HG02943 (cell line): ENCODE measurements around the gene ADCY9.

ENCODE experiments used
- ATAC-seq: cut with Tn5 transposase; IDR thresholded peaks from one replicate; pipeline ENCODE4 v1.9.1; 2021; ENCODE audit warnings: mild to moderate bottlenecking, low read depth, moderate library complexity; ENCODE audit not compliant: unreplicated experiment

The ADCY9 gene

DNA sequence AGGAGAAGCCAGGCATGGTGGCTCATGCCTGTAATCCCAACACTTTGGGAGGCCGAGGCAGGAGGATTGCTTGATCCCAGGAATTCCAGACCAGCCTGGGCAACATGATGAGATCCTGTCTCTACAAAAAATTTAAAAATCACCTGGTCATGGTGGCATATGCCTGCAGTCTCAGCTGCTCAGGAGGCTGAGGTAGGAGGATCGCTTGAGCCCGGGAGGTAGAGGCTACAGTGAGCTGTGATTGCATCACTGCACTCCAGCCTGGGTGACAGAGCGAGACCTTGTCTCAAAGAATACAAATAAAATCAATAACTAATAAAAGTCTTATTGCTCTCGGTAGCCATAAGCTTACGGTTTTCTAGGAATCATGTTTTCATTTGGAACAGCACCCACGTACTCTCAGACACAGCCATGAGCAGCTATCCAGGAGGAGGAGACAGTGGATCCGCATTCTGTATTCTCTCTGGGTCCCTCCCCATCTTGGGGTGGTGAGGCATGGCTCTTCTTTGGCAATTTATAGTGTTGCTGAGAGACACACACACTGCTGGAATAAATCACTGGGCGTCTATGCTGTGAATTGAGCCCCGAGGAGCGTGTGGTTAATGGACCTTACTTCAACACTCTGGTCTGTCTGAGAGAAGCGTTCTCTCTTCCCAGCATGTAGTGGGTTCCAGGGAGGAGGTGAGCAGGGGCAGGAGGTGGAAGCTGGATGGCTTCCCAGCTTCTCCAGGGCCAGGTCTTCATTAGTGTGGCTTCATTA lies 8.5 kb upstream of the ADCY9 start:
- no peak for ATAC-seq

DNA sequence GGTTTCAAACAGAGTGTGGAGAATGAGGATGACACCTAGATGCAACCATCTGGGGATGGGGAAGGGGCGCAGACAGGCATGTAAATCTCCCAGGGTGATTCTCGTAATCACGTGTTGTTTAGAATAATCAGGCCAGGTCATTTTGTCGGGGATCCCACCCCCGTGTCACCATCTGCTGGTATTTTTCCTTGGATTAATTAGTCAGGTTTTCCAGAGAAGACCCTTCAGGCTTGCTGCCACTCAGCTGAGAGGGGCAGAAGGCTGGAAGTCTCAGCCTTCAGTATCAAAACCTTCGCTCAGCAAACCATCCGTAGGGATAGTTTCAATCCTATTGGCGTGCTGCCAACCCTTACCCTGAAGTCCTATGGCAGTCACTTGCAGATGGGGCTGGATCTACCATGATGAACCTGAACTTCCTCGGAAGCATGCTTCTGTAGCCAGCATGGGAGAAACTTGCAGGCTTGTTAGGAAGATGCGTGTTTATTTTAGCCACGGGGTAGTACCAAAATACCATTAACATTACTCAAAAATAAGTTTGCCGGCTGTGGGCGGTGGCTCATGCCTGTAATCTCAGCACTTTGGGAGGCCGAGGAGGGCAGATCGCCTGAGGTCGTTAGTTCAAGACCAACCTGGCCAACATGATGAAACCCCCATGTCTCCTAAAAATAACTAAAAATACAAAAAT lies 7.5 kb upstream of the ADCY9 start:
- ATAC-seq, result no peak

DNA sequence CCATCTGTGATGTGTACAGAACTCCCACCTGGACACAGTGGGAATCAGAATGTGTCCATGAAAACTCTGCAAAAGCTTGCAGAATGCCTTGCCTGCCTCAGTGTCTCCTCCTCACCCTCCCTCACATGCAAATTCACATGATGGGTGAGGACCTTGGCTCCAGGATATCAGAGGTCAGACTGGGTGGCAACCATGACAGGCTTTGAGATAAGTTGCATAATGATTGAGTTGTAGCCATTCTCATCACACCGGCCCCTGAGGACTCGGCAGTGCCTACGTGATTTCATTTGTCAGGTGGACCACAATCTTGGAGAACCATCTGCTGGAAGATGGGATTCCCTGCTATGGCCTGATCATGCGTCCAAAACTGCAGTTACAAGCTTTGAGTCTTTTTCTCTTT lies 3.9 kb upstream of the ADCY9 start:
- no peak for ATAC-seq

DNA sequence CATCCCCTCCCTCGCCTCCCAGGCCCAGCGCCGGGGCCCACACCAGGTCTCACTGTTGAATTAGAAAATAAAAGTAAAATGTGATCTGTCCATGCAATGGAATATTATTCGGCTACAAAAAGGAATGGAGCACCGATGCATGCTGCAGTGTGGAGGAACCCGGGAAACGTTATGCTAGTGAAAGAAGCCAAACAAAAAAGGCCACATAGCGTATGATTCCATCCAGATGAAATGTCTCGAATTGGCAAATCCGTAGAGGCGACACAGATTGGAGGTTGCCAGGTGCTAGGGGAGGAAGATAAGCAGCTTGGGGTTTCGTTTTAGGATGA lies 972 bp upstream of the ADCY9 start:
- no peak for ATAC-seq

DNA sequence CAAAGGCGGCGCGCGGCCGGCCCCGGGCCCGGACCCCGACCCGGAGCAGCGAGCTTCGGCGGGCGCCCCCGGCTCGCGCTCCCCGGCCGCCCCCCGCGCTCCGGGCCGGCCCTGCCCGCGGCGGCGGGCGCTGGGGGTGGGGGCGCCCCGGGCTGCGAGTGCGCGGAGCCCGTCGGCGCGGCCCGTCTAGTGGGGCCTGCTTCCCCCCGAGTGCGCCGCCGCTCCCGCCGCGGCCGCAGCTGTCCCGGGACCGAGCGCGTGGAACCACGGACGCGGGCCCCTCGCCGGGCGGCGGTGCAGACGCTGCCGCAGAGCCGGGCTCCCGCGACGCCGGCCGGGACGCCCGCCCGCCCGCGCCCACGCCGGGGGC lies 308 bp downstream of the ADCY9 start:
- no peak for ATAC-seq

DNA sequence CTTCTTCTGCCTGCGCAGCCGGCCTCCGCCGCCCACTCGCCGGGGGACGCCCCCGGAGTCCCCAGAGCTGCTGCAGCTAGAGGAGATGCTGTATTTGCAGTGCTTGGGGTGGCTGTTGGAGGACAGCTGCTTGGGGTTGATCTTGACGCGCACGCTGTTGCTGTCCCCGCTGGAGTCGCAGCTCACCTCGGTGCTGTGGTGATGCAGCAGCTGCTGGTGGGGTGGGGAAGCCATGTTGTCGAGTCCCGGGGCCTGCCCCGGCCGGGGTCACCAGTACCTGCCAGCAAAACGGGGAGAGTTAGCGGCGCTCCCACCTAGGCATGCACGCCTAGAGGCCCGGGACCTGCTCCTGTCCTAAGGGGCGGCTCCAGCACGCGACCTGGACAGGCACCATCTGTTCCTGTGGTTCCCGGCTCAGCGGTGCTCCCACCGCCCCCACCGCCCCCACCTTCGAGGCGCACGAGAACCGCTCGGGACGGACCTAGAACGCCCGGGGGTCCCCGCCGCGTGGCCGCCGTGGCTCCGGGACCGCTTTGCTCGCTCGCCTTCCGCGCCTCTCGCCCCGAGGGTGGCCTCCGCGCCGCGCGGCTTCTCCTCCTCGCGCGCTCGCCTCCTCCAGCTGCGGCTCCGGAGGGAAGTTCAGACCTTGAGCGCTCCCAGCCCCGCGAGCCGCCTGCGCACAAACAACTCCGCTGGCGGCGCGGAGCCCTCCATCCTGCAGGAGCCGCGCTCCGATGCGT lies 863 bp downstream of the ADCY9 start:
- ATAC-seq, result no peak

DNA sequence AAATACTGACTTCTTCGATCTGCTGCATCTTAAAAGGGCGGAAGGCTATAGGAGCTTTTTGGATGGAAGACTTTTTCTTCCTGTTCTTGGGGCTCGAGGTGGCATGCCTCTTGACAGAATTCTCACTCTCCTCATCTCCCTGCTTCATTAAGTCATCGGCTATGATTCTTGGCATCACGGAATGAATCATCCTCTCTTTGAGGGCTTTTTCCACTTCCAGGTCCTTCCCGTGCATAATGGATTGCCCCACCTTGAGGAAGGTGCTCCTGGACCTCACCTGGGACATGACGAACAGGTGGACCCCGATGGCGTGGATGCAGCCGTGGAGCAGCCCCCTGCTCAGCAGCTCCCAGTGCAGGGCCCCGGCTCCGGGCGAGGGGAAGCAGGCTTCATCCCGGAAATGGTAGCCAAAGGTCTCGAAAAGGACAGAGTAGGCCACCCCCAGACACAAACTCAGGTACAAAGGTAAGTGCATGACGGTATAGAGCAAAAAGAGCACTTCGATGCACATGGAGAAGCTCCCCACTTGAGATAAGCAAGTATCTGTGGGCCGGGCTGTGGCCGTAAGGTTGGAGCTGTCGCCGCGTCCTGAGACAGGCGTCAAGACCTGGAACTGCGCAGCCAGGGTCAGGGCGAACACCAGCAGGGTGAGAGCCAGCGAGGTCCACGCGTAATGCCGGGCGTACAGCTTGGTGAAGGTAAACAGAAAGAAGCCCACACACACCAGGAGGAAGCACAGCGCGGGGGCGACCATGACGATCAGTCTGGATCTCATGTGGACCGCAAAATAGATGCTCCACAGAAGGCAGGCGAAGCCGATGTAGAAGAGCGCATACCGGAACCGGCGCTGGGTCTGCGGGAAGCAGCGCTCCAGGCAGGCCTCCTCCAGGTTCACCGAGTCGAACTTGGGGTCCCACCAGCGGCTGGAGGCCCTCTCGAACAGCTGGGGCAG lies 1.7 kb downstream of the ADCY9 start:
- ATAC-seq, result no peak

DNA sequence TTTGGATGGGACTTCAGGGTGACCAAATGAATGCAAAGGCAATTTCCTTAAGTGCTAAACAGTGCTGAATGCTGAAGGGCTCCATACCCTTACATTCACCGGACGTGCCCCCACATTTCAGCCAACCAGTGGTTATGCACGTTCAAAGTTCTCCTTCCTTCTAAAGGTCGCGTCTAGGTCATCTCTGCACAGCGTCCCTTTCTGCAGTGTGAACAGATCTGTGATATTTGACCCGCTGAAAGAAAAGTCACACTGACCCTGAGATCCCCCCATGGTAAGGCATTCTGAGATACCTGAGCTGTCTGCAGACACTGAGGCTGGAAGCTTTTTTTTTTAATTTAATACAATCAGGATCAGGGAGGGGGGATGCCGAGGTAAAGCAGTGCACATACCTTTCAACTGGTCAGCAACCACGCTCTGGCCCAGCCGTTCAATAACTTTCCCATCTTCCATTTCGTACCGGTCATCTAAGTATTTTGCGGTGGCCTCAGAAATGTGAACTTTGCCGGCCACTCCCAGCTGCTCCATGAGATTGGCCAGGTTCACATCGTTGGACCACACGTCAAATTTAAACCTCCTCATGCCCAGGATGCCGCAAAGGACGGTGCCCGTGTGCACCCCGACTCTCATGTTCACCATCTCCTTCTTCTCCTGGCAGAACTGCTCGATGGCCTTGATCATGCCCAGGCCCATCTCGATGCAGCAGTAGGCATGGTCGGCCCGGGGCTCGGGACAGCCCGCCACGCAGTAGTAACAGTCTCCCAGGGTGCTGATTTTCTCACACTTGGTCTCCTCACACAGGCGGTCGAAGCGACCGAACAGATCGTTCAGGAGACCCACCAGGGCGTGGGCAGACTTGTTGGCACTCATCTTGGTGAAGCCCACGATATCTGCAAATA lies 2.6 kb downstream of the ADCY9 start:
- ATAC-seq, result no peak

DNA sequence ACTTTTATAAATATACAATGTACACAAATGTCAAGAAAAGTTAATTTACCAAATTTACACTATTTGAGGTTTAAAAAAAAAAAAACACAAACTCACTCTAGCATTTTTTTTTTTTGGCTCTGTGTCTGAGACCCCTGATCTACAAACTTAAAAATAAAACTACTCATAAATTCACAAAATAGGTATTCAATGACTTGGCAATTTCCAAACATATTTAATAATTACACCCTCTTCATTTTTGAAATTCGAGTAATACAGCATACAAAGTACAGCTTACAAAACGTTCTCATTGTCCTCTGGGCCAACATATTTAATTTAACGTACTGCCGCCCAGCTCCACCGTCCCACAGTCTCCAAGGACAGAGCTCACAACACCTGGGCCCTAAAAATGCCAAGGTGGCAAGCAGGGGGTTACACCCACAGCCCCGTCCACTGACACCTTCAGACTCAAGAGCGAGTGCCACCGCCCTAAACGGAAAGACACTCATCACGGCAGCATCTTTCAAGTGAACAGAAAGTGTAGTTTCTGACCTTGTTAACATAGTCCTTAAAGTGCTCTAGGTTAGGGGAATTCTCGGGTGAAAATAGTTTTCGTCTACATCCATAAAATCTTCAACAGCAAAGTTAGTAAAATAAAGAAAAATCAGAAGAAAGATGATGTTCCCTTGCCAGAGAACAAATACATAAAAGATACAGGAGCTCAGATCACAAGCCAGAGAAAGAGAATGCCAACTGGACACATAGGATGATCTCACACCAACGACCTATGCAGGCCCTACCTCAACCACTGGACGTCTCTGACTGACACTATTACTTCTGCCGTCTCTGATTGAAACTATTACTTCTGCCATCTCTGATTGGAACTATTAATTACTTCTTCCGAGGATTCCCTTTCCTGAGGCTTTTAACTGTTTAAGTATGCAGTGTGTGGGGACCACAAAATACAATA lies 4.2 kb downstream of the ADCY9 start:
- ATAC-seq, result no peak

DNA sequence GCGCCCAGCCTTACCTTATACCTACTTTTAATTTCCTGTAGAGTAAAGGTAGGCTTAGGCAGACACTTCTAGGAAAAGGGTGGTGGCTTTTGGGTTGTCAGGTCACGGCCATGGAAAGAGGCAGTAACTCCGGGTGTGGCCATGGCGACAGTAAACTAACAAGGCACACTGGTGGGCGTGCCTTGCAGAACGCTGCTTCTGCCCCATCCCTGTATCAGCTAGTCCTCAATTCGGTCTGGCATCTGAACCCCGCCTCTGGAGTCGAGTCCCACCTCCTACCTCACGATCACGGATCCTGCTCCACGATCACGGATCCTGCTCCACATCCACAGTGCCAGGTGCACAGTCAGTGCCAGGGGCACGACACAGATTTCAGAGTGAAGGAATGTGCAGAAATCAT lies 5.6 kb downstream of the ADCY9 start:
- no peak for ATAC-seq

DNA sequence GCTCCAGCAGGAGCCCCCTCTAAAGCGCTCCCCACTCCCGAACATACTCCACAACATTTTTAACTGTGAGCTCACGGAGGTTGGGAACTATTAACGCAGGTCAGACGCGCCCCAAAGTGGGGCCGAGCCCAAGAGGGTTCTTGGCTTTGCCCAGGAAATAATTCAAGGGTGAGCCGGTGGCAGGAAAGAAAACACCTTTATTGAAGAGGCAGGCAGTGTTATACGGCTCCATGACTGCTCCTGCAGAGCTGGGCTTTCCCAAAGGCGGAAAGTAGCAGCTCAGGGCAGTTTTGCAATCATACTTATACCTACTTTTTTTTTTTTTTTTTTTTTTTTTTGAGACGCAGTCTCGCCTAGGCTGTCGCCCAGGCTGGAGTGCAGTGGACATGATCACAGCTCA lies 6.2 kb downstream of the ADCY9 start:
- ATAC-seq, result no peak

DNA sequence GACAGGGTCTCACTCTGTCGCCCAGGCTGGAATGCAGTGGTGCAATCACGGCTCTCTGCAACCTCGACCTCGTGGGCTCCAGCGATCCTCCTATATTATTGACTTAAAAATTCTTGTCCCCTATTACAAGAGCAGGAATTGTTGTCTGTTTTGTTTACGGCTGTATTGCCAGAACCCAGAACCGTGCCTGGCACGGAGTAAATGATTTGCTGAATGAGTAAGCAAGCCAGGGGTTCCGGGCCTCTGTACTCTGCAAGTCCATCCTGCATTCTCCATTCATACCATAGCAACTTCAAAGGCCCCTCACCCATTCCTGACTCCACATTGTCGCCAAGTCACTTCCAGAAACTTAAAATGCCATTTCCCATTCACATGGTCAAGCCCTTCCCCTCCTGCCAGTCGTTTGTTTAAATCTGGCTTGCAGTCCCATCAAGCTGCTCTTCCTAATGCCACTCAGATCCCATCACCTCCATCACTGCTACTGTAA lies 6.9 kb downstream of the ADCY9 start:
- no peak for ATAC-seq

DNA sequence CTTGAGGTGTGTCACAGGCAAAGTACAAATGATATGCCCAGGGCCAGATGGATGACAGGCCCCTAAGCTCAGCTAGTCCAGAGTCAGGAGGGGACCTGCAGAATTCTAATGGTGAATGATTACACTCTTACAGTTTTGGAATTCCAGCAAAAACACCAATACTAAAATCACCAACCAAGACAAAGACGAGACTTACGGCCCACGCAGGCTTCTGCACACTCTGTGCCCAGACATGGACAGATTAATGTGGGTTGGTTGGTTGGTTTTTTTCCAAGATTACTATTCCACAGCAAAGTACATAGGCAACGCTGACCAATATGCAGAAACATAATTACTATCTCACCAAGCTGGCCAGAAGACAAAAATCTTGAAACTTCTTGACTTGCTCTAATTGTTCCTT lies 9.7 kb downstream of the ADCY9 start:
- no peak for ATAC-seq

DNA sequence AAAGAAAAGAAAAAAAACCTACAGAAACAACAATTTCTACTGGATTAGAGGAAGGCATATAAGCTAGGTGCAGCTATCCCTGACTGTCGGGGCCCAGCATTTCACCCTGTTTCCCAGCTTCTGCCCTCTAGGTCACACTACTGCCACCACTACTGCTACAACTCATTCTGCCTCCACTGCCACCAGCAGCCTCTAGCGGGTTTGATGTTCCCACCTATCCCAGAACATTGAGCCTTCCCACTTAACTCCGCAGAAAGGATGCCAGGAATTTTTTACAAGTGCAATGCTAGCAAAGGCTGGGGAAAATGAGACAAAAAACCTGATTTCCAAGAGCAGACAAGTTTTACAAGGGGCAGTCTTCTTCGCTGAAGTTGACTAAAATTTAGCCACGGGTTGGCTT lies 10.4 kb downstream of the ADCY9 start:
- no peak for ATAC-seq

DNA sequence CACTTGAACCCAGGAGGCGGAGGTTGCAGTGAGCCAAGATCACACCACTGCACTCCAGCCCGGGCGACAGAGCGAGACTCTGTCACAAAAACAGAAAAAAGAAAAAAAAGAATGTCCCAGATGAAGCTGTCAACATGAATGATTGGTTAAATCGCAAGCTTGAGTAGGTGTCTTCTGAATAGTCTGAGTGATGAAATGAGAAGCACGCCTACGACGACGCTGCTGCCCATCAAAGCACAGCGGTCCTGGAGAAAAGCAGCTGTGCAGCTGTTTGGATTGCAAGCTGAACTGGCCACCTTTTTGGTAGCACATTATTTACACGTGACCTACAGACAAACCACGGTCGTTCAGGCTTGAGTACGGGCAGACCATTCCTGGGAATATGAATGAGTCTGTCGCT lies 12.5 kb downstream of the ADCY9 start:
- no peak for ATAC-seq

DNA sequence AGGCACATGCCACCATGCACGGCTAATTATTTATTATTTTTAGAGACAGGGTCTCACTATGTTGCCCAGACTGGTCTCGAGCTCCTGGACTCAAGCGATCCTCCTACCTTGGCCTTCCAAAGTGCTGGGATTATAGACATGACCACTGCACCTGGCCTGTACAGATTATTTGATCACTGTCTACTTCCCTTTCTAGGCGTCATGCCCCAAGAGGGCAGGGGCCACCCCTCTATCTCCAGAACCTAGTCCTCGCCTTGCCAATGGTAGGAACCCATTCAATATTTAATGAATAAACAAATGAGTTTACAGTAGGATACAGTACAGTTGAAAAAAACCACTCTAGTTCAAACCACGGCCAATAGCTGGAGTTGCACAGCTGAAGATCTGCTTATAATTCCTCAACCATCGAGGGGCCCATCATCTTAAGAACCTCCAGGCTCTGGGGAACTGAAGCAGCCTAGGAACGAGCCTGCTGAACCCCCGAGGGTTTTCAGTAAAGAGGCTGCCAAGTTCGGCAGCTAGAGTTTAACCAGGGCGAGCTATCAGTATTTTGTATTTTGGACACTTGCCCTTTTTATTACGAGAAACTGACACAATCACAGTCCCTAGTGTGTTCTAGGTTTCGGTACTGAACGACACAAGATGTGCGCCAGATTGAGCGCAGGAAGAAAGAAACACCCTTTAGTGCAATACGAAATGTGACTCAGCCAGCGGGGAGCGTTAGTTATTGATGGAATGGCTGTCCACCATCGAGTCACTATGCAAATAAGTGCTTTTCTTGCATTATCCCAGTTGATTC lies 14.6 kb downstream of the ADCY9 start:
- no peak for ATAC-seq

DNA sequence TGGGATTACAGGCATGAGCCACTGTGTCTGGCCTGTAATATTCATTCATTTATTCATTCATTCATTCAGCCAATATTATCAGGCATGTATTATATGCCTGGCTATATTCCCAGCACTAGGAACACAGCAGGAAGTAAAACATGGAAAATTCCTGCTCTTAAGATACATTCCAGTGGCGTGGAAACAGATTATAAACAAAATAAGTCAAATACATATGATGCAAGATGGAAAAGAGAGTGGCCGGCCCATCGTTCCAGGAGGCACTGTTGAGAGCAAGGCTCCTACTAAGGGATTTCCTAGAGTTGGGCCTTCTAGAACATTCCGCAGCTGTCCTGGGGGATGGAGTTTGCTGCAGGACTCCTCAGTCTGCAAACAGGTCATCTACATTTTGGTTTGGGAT lies 17.7 kb downstream of the ADCY9 start:
- ATAC-seq, result no peak

DNA sequence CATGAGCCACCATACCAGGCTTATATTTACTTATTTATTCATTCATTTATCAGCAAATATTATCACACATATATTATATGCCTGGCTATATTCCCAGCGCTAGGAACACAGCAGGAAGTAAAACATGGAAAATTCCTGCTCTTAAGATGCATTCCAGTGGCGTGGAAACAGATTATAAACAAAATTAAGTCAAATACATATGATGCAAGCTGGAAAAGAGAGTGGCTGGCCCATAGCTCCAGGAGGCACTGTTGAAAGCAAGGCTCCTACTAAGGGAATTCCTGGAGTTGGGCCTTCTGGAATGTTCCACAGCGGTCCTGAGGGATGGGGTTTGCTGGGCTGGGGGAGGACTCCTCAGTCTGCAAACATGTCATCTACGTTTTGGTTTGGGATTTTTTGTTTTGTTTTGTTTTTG lies 18.4 kb downstream of the ADCY9 start:
- no peak for ATAC-seq
